Stimulated activated memory B cell treated with anti-CD40 and anti-IgM and Interleukin-4, amounts not matched to agents 10 μg/mL and 1 μg/mL and 100 μg/mL, for 72 hours (primary cell): Measurements from ENCODE around the gene AK9.
A peak's percentile ranks its signal among the peaks of the same experiment; 100 is the strongest.
"Not testable (repeated sequence)": the region's sequence is repeated elsewhere in the genome, so short reads cannot be mapped to it uniquely, and the experiment has no call there.

Source experiments
- ATAC-seq: fragments of 150-1000 bp; cut with Tn5 transposase; 2 replicates; pipeline ENCODE4 v1.10.0; 2021
- H3K27ac Mint-ChIP-seq: one replicate; pipeline ENCODE4 v1.8.0; 2022; ENCODE audit warnings: mild to moderate bottlenecking, mixed read lengths
- H3K27me3 Mint-ChIP-seq: one replicate; pipeline ENCODE4 v1.8.0; 2022; ENCODE audit warnings: mixed read lengths
- H3K36me3 Mint-ChIP-seq: one replicate; pipeline ENCODE4 v1.8.0; 2022; ENCODE audit warnings: mixed read lengths
- H3K4me1 Mint-ChIP-seq: one replicate; pipeline ENCODE4 v1.8.0; 2022; ENCODE audit warnings: mixed read lengths
- H3K4me3 Mint-ChIP-seq: one replicate; pipeline ENCODE4 v1.8.0; 2022; ENCODE audit warnings: mild to moderate bottlenecking, moderate library complexity, mixed read lengths
- H3K9me3 Mint-ChIP-seq: one replicate; pipeline ENCODE4 v1.8.0; 2022; ENCODE audit warnings: mixed read lengths

AK9 gene

DNA sequence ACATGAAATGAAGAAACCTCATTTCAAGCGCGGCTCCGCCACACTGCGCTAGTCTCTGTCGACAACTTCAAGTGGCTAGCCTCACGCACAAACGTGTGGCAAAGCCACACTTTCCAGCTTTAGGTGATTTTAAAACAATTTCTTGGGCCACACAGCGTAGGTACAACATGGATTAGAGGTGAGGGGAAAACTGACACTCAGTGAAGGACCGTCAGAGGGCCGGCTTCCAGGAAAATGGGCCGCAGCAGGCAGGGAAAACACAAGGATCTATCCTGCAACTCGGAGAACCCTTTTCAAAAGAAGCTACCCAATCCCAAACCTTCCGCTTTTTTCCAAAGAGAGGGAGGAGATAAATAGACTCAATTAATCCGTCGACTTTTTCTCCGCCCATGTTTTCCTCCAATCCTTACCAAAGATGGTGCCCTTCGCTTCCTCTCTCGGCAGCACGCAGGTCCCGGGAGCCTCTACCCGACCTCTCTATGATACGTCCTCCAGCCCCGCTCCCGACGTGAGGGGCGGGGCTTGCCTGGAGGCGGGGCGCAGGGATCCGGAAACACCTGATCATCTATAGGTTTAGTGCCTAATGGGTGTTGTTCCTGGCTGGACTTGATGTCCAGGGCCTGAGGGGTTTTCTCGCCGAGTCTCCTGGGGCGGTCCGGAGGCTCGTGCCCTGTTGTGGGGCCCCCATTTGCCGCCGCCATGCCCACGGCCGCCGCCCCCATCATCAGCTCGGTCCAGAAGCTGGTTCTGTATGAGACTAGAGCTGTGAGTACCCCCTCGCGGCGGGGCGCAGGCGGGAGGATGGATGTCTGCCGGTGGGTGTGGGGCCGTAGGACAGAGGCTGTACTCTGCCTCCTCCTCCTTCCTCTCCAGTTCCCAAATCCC is at the start of gene AK9, which contains the start of gene FIG4:
TSS of gene AK9 (minus strand) at position 466 of the 885 bp plus-strand sequence. CDS start 15,457 bp downstream, outside the sequence.
TSS of gene FIG4 (plus strand) at position 560 of the 885 bp plus-strand sequence. CDS start at position 700, 140 bp downstream.
- ATAC-seq: peak; percentile 99
- no peaks in the 10 kb centered on the region for H3K9me3 Mint-ChIP-seq
- peak within 1 kb of the TSS; percentile 83 for H3K27ac Mint-ChIP-seq
- H3K4me3 Mint-ChIP-seq: peak within 1 kb of the TSS; percentile 80
- H3K27me3 Mint-ChIP-seq: no peaks in the 10 kb centered on the region
- H3K4me1 Mint-ChIP-seq: peaks cover 40% of the 10 kb centered on the region
- H3K36me3 Mint-ChIP-seq: peaks cover 13% of the 10 kb centered on the region

GRCh38 chr6:109740787-109741186 is 49.8 kb upstream of the AK9 start:
- H3K9me3 Mint-ChIP-seq: peaks cover 3% of the 10 kb centered on the region
- H3K27me3 Mint-ChIP-seq: no peaks in the 10 kb centered on the region
- no peak for ATAC-seq
- no peak overlapping the region for H3K27ac Mint-ChIP-seq
- H3K36me3 Mint-ChIP-seq: peaks cover 65% of the 10 kb centered on the region
- H3K4me1 Mint-ChIP-seq: peaks cover 6% of the 10 kb centered on the region
- H3K4me3 Mint-ChIP-seq: no peak overlapping the region

- no peak overlapping the region for H3K4me3 Mint-ChIP-seq
- H3K4me1 Mint-ChIP-seq: peaks cover 6% of the 10 kb centered on the region
- H3K9me3 Mint-ChIP-seq: peaks cover 3% of the 10 kb centered on the region
- ATAC-seq: no peak
- no peaks in the 10 kb centered on the region for H3K27me3 Mint-ChIP-seq
- H3K27ac Mint-ChIP-seq: no peak overlapping the region
- peaks cover 71% of the 10 kb centered on the region for H3K36me3 Mint-ChIP-seq
These were observed 48.7 kb upstream of the AK9 start for GRCh38 chr6:109739686-109740085.

DNA sequence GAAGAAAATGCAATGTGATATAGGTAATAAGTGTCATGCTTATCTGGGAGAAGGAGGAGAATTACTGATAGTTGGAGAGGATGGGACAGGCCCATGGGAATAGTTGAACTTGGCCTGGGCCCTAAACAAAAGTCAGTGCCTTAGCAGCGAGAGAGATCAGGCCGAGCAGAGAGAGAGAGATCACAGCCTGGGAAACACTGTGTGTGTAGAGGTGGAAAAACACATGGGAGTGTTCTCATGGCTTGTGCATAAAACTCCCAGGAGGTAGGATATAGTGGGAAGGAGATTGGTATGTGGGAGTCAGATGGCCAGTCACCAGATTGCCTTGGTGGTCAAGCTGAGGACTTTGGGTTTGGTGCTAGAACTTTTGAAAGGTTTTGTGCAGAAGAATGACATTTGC is 47.7 kb upstream of the AK9 start:
- Mint-ChIP-seq H3K27ac (no peak overlapping the region), H3K36me3 (peaks cover 61% of the 10 kb centered on the region), H3K9me3 (peaks cover 3% of the 10 kb centered on the region), H3K4me1 (peaks cover 6% of the 10 kb centered on the region), H3K27me3 (no peaks in the 10 kb centered on the region), H3K4me3 (no peak overlapping the region)
- no peak for ATAC-seq

DNA sequence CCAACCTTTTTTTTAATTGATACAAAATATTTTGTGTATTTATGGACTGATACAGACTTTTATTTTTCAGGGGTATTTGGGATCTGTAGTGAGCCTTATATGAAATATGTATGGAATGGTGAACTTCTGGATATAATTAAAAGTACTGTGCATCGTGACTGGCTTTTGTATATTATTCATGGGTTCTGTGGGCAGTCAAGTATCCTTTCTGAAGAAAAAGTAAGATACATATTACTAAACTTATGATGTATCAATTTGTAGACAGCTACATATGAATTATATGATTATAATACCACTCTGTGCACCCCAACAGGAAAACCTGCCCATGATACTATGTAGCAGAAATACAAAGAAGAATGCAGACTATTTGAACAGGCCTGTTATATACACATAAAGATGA is 47.3 kb upstream of the AK9 start:
- no peak for ATAC-seq
- peaks cover 3% of the 10 kb centered on the region for H3K9me3 Mint-ChIP-seq
- no peak overlapping the region for H3K4me3 Mint-ChIP-seq
- peaks cover 59% of the 10 kb centered on the region for H3K36me3 Mint-ChIP-seq
- H3K27ac Mint-ChIP-seq: no peak overlapping the region
- peaks cover 6% of the 10 kb centered on the region for H3K4me1 Mint-ChIP-seq
- H3K27me3 Mint-ChIP-seq: no peaks in the 10 kb centered on the region

GRCh38 chr6:109736273-109737025 is 45.4 kb upstream of the AK9 start:
- Mint-ChIP-seq H3K36me3 (peaks cover 59% of the 10 kb centered on the region), H3K4me3 (no peak overlapping the region), H3K27me3 (no peaks in the 10 kb centered on the region), H3K4me1 (no peaks in the 10 kb centered on the region), H3K9me3 (peaks cover 3% of the 10 kb centered on the region), H3K27ac (no peak overlapping the region)
- ATAC-seq: no peak

DNA sequence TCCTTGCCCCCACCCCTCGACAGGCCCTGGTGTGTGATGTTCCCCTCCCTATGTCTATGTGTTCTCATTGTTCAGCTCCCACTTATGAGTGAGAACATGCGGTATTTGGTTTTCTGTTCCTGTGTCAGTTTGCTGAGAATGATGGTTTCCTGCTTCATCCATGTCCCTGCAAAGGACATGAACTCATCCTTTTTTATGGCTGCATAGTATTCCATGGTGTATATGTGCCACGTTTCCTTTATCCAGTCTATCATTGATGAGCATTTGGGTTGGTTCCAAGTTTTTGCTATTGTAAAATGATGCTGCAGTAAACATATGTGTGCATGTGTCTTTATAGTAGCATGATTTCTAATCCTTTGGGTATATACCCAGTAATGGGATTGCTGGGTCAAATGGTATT is 34.2 kb upstream of the AK9 start:
- peaks cover 81% of the 10 kb centered on the region for H3K36me3 Mint-ChIP-seq
- H3K27ac Mint-ChIP-seq, H3K27me3 Mint-ChIP-seq, H3K4me1 Mint-ChIP-seq, H3K9me3 Mint-ChIP-seq, ATAC-seq, H3K4me3 Mint-ChIP-seq: not testable (repeated sequence)

GRCh38 chr6:109722564-109723254 is 31.7 kb upstream of the AK9 start:
- ATAC-seq: no peak
- no peak overlapping the region for H3K4me3 Mint-ChIP-seq
- H3K27ac Mint-ChIP-seq: no peak overlapping the region
- peaks cover 87% of the 10 kb centered on the region for H3K36me3 Mint-ChIP-seq
- H3K4me1 Mint-ChIP-seq: peaks cover 7% of the 10 kb centered on the region
- no peaks in the 10 kb centered on the region for H3K27me3 Mint-ChIP-seq
- H3K9me3 Mint-ChIP-seq: no peaks in the 10 kb centered on the region

DNA sequence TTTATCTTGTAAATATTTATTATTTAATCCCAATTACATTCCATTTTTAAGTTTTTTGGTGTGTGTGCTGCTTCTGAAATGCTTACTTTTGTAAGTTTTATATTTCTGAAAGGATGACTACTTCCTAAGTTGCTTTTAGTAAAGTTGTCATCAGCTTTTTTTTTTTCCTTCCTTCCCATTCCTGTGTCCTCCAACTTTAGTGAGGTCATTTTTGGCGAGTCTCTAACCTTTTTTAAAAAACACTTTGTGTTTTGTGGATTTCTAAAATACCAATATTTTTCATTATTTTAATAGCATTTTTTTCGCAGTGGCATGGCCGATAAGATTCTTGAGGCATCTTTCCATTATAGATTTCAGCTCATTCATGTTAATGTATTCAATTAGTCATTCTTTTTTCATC is 31.0 kb upstream of the AK9 start:
- no peak overlapping the region for H3K4me3 Mint-ChIP-seq
- H3K4me1 Mint-ChIP-seq: peaks cover 14% of the 10 kb centered on the region
- H3K27me3 Mint-ChIP-seq: no peaks in the 10 kb centered on the region
- no peak for ATAC-seq
- no peaks in the 10 kb centered on the region for H3K9me3 Mint-ChIP-seq
- no peak overlapping the region for H3K27ac Mint-ChIP-seq
- peaks cover 88% of the 10 kb centered on the region for H3K36me3 Mint-ChIP-seq

DNA sequence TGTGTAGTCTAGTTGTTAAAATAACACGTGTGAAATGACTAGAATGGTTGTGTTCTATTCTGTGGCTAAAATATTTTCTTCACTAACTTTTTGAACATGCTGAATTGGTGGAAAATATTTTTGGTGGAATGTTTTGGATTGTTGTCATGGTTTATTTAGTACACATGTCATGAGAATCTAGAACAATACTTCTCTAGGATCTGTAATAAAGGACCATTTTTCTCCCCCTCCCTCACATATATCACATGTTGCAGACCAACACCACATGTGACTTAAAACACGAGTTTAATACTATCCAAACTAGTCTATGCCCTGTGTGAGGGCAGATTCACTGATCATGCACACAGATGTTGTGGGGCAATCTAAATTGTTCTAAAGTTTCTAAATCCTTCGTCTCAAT is 29.3 kb upstream of the AK9 start:
- Mint-ChIP-seq H3K4me1 (peaks cover 9% of the 10 kb centered on the region), H3K36me3 (peaks cover 72% of the 10 kb centered on the region), H3K27ac (no peak overlapping the region), H3K4me3 (no peak overlapping the region), H3K27me3 (no peaks in the 10 kb centered on the region), H3K9me3 (no peaks in the 10 kb centered on the region)
- ATAC-seq: no peak

GRCh38 chr6:109718991-109719390 is 28.0 kb upstream of the AK9 start:
- peaks cover 59% of the 10 kb centered on the region for H3K36me3 Mint-ChIP-seq
- H3K27ac Mint-ChIP-seq: no peak overlapping the region

DNA sequence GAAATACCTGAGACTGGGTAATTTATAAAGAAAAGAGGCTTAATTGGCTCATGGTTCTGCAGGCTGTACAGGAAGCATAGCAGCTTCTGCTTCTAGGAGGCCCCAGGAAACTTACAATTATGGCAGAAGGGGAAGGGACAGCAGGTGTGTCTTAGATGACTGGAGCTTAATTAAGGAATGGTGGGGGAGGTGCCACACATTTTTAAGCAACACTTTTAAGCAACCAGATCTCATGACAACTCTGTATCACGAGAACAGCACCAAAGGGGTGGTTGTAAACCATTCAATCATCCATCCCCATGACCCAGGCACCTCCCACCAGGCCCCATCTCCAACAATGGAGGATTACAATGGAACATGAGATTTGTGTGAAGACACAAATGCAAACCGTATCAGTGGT is 27.0 kb upstream of the AK9 start:
- Mint-ChIP-seq H3K4me3 (no peak overlapping the region), H3K4me1 (peaks cover 22% of the 10 kb centered on the region), H3K27me3 (no peaks in the 10 kb centered on the region), H3K9me3 (no peaks in the 10 kb centered on the region), H3K36me3 (peaks cover 50% of the 10 kb centered on the region), H3K27ac (no peak overlapping the region)
- ATAC-seq: no peak

More at GRCh38 chr6:109718991-109719390, 28.0 kb upstream of the AK9 start:
- H3K27me3 Mint-ChIP-seq: no peaks in the 10 kb centered on the region
- H3K9me3 Mint-ChIP-seq: no peaks in the 10 kb centered on the region
- peaks cover 14% of the 10 kb centered on the region for H3K4me1 Mint-ChIP-seq
- ATAC-seq: no peak
- no peak overlapping the region for H3K4me3 Mint-ChIP-seq

DNA sequence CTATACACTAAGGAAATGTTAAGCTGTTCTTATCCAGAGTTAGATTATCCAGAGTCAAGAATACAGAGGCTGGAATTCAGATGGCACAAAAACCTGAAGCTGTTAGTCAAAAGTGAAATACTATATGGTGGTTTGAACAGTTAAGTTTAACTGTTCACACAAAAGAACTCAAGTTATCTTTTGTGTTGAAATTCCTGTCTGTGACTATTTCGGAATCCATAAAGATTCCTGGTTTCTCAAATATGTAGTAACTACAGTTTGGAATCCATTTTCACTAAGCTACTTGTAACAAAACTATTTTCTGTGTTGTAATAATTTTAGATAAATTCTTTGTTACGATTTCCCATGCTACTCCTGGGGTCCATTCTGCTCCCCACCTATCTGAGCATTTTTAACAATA is 24.6 kb upstream of the AK9 start:
- Mint-ChIP-seq H3K27ac (no peak overlapping the region), H3K36me3 (peaks cover 39% of the 10 kb centered on the region), H3K4me1 (peaks cover 34% of the 10 kb centered on the region), H3K4me3 (no peak overlapping the region), H3K27me3 (no peaks in the 10 kb centered on the region), H3K9me3 (no peaks in the 10 kb centered on the region)
- ATAC-seq: no peak

GRCh38 chr6:109714611-109715010 is 23.6 kb upstream of the AK9 start:
- Mint-ChIP-seq H3K36me3 (peaks cover 44% of the 10 kb centered on the region), H3K4me3 (no peak overlapping the region), H3K27ac (no peak overlapping the region), H3K9me3 (peaks cover 3% of the 10 kb centered on the region), H3K4me1 (peaks cover 44% of the 10 kb centered on the region), H3K27me3 (no peaks in the 10 kb centered on the region)
- no peak for ATAC-seq

GRCh38 chr6:109714166-109714565 is 23.2 kb upstream of the AK9 start:
- no peak for ATAC-seq
- Mint-ChIP-seq H3K27me3 (no peaks in the 10 kb centered on the region), H3K9me3 (peaks cover 5% of the 10 kb centered on the region), H3K4me3 (no peak overlapping the region), H3K4me1 (peaks cover 49% of the 10 kb centered on the region), H3K27ac (no peak overlapping the region), H3K36me3 (peaks cover 44% of the 10 kb centered on the region)
